Activated CD4-positive, alpha-beta T cell treated with anti-CD3 and anti-CD28 coated beads, Interleukin-2, amount 50 U/mL, for 24 hours (primary cell): ENCODE data around the gene BICRAL.
"Not testable (repeated sequence)": the region's sequence is repeated elsewhere in the genome, so short reads cannot be mapped to it uniquely, and the experiment has no call there.

Experiments
- DNase-seq, 2 donors: peaks; one replicate each; pipeline ENCODE4 v3.0.0-alpha.2; 2020; ENCODE audit warnings: low read depth in 1 of 2, low spot score in 1 of 2

Gene BICRAL

GRCh38 chr6:42791706-42792320, 10.0 kb downstream of the BICRAL start:
- no peak for DNase-seq

- no peak for DNase-seq
Observed at GRCh38 chr6:42795651-42796050, 13.8 kb downstream of the BICRAL start.

GRCh38 chr6:42796171-42796570, 14.3 kb downstream of the BICRAL start:
- no peak for DNase-seq

GRCh38 chr6:42797696-42798095, 15.8 kb downstream of the BICRAL start:
- DNase-seq: not testable (repeated sequence)

DNA sequence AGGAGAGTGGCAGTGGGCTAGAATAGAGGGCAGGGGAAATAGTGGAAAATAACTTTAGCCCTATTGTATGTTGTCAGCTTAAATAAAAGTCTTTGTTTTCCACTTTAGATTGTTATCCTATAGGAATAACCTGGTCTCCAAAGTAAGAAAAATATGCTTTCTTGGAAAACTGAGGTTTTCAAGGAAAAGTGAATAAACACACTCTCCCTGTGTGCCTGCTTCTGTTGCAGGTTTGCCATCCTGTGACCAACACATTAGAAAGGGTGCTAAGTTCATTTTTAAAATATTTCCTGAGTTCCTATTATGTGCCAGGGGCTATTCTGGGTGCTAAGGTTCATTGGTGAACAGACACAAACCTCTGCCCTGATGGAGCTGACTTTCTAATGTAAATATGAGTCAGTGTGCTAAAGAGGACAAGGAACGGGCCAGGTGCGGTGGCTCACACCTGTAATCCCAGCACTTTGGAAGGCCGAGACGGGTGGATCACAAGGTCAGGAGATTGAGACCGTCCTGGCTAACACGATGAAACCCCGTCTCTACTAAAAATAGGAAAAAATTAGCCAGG, 23.5 kb downstream of the BICRAL start:
- DNase-seq: no peak

DNA sequence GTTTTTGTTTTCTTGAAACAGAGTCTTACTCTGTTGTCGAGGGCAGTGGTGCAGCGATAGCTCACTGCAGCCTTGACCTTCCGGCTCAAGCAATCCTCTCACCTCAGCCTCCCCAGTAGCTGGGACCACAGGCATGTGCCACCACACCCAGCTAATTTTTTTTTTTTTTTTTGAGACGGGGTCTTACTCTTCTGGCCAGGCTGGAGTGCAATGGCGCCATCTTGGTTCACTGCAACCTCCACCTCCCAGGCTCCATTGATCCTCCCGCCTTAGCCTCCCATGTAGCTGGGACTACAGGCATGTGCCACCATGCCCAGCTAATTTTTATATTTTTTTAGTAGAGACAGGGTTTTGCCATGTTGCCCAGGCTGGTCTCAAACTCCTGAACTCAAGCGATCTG, 24.5 kb downstream of the BICRAL start:
- DNase-seq: not testable (repeated sequence)

- no peak for DNase-seq
Observed at GRCh38 chr6:42808492-42809483, 26.9 kb downstream of the BICRAL start.

GRCh38 chr6:42813074-42813645, 31.3 kb downstream of the BICRAL start:
- DNase-seq: no peak

GRCh38 chr6:42813906-42814444, 32.1 kb downstream of the BICRAL start:
- no peak for DNase-seq

GRCh38 chr6:42815726-42816125, 33.9 kb downstream of the BICRAL start:
- DNase-seq: not testable (repeated sequence)

GRCh38 chr6:42817907-42818306, 36.1 kb downstream of the BICRAL start:
- no peak for DNase-seq

- no peak for DNase-seq
Observed at GRCh38 chr6:42818416-42818815, 36.6 kb downstream of the BICRAL start.

DNA sequence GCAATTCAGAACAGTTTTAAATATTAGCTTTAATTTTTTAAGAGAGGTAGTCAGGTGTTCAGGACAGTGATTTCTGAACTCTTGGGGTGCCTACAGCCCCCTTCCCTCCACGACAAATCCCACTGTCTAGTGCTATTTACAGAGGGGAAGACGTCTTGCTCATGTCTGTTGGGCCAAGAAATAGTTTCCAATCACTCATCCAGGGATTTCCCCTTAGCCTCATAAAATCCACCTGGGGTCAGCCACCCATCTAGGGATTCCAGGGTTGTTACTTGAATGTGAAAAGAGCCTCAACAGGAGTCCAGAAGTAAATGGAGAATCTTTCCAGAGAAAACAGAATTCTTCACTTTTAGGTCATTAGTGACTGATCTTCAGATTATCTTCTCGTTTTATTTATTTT, 37.0 kb downstream of the BICRAL start:
- DNase-seq: no peak

GRCh38 chr6:42819803-42820511, 38.1 kb downstream of the BICRAL start:
- no peak for DNase-seq

- no peak for DNase-seq
Observed at GRCh38 chr6:42820512-42821340, 38.9 kb downstream of the BICRAL start.

DNA sequence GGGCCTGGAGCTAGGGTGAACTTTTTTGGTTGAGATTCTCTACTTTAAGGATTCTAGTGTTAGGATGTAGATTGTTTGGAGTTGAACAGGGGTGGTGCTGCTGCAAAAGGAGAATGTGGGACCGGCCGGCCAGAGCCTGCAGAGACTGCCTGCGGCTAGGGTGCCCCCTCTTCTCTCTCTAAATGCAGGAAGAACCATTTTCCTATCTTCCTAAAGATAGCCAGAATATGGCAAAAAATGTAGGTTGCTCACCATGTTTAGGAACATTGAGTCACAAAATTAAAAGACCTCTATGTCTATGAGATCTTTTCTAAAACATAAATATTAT, 39.5 kb downstream of the BICRAL start:
- DNase-seq: no peak

DNA sequence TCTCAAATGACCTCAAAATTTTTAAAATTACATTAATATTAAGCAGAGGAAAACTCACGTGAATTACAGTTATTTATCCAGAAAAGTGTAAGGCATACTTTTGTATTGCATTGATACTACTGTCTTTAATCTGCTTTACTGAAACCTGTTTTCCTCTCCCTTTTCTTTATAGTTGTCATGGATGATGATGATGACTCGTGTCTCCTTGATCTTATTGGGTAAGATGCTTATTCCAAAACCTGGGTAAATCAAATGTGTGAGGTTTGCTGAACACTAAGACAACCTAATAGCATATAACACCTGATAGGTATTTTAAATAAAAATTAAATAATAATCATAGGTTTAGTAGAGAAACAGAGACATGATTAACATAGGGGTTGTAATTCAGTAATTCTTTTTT, 40.0 kb downstream of the BICRAL start:
- no peak for DNase-seq

GRCh38 chr6:42829561-42830092, 47.8 kb downstream of the BICRAL start:
- DNase-seq: no peak

DNA sequence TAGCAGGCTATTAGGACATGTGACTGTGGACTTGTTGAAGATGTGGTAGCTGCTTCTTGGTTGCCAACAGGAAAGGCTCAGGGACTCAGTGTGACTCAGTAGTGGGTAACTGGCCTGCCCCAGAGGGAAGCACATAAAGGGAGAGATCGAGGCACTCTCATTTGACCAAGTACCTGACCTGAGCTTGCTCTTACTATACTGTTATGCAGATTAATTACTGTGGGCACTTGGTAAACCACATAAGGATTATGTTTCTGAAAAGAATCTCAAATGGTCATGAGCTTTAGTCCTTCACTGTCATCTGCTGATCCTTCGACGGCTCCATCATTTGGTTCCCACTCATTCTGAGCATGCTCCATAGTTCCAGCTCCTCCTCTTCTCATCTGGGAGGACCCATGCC, 49.4 kb downstream of the BICRAL start:
- no peak for DNase-seq

DNA sequence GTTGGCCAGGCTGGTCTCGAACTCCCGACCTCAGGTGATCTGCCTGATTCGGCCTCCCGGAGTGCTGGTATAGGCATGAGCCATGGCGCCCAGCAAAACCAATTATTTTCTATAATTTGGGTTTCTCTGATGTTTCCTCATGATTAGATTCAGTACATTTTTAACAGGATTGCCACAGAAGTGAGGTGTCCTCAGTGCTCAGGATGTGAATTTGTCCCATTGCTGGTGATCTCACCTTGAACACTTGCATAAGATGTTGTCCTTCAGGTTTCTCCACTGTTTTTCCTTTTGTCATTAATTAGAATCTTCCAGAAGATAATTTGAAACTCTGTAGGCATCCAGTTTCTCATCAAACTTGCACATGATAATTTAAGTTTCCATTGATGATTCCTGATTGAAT, 52.2 kb downstream of the BICRAL start:
- no peak for DNase-seq
